HFF-Myc (cell line): ENCODE results near the gene NANOS3.
A peak's percentile ranks its signal among the peaks of the same experiment; 100 is the strongest.

Experiments
- DNase-seq: peaks from one replicate; pipeline ENCODE4 v3.0.0-alpha.2; 2011; ENCODE audit warnings: low read depth; ENCODE audit errors: extremely low read depth
- H3K4me3 ChIP-seq: replicated peaks from 2 replicates; pipeline ENCODE4 v1.5.1; 2011; ENCODE audit warnings: low read depth, mild to moderate bottlenecking, control low read depth, low read length
- CTCF ChIP-seq: IDR thresholded peaks from 2 replicates; pipeline ENCODE4 v1.5.1; 2012; ENCODE audit warnings: mild to moderate bottlenecking, low read depth, low read length, control low read depth; ENCODE audit errors: missing control alignments

NANOS3 gene

GRCh38 chr19:13902993-13903555, 26.1 kb downstream of the NANOS3 start:
- H3K4me3 ChIP-seq: no peak overlapping the region
- no peak for DNase-seq
- TF ChIP-seq CTCF: peak; percentile 37

- DNase-seq: no peak
- peak within 1 kb of the TSS; percentile 77 for H3K4me3 ChIP-seq
- no peak for TF ChIP-seq CTCF
Observed at GRCh38 chr19:13905634-13906520, 28.9 kb downstream of the NANOS3 start, which contains the start of the genes BRME1 and CC2D1A. Gene BRME1, minus strand, starts transcription at chr19:13906117. Its CDS starts 1,225 bp downstream, at chr19:13904892. Gene CC2D1A, plus strand, starts transcription at chr19:13906201. Its CDS starts 241 bp downstream, at chr19:13906442.

GRCh38 chr19:13906521-13906904, 29.6 kb downstream of the NANOS3 start:
- no peak for TF ChIP-seq CTCF
- H3K4me3 ChIP-seq: peak overlapping the region; percentile 77
- no peak for DNase-seq

- no peak for DNase-seq
- peak overlapping the region; percentile 77 for H3K4me3 ChIP-seq
- TF ChIP-seq CTCF: no peak
Observed at GRCh38 chr19:13906910-13907309, 30.0 kb downstream of the NANOS3 start.

- H3K4me3 ChIP-seq: no peak overlapping the region
- no peak for TF ChIP-seq CTCF
- DNase-seq: no peak
Observed at GRCh38 chr19:13908674-13909073, 31.7 kb downstream of the NANOS3 start.

- DNase-seq: no peak
- TF ChIP-seq CTCF: no peak
- H3K4me3 ChIP-seq: no peak overlapping the region
Observed at GRCh38 chr19:13909430-13909829, 32.5 kb downstream of the NANOS3 start.
